Thyroid gland (tissue), 4 donors: ENCODE measurements around the gene EFNA5.

Experiments
- CTCF ChIP-seq, 6 experiments: fragments of 200-600 bp in 3 of 6; fragments of 450-650 bp in 3 of 6; sonication (generic) in 3 of 6; IDR thresholded peaks; one replicate each; pipeline ENCODE4 v1.5.1; 2016 to 2019; ENCODE audit warnings: antibody characterized with exemption in 6 of 6, mild to moderate bottlenecking in 2 of 6, inconsistent platforms in 1 of 6, moderate library complexity in 1 of 6
- POLR2A ChIP-seq, 2 donors: fragments of 450-650 bp; IDR thresholded peaks; one replicate each; pipeline ENCODE4 v1.6.1; 2017; ENCODE audit warnings: antibody characterized with exemption in 2 of 2, mild to moderate bottlenecking in 2 of 2, moderate library complexity in 1 of 2

GRCh38 chr5:107553117-107553555, 117.6 kb downstream of the EFNA5 start:
- TF ChIP-seq CTCF (IDR thresholded peaks at IDR 0.05): no peak
- TF ChIP-seq POLR2A (IDR thresholded peaks at IDR 0.05): no peak
